Trophoblast cell (in vitro differentiated cells and primary cell): ENCODE data around the gene OR5AU1.

Source experiments
- DNase-seq, 2 donors: peaks; one replicate each; pipeline ENCODE4 v3.0.0-alpha.2; 2016
- H2AFZ ChIP-seq: 2 replicates; pipeline ENCODE4 v1.6.1; 2013; ENCODE audit warnings: low read length, moderate library complexity, mild to moderate bottlenecking; ENCODE audit not compliant: insufficient read depth, poor library complexity
- H2AK5ac ChIP-seq: 2 replicates; pipeline ENCODE4 v1.6.1; 2013; ENCODE audit warnings: mild to moderate bottlenecking, low read length
- H2BK120ac ChIP-seq: 2 replicates; pipeline ENCODE4 v1.6.1; 2013; ENCODE audit warnings: low read length, mild to moderate bottlenecking, moderate library complexity; ENCODE audit not compliant: insufficient read depth, poor library complexity
- H2BK12ac ChIP-seq: 2 replicates; pipeline ENCODE4 v1.6.1; 2013; ENCODE audit warnings: mild to moderate bottlenecking, low read length, moderate library complexity
- H2BK5ac ChIP-seq: 2 replicates; pipeline ENCODE4 v1.6.1; 2013; ENCODE audit warnings: low read length, low read depth, moderate library complexity, mild to moderate bottlenecking; ENCODE audit not compliant: poor library complexity
- H3K14ac ChIP-seq: 2 replicates; pipeline ENCODE4 v1.6.1; 2013; ENCODE audit warnings: mild to moderate bottlenecking, low read length
- H3K18ac ChIP-seq: 2 replicates; pipeline ENCODE4 v1.6.1; 2013; ENCODE audit warnings: mild to moderate bottlenecking, low read length
- H3K23ac ChIP-seq: 2 replicates; pipeline ENCODE4 v1.6.1; 2013; ENCODE audit warnings: low read length
- H3K27ac ChIP-seq: 2 replicates; pipeline ENCODE4 v1.5.1; 2013; ENCODE audit warnings: low read depth, mild to moderate bottlenecking, inconsistent platforms, low read length, moderate library complexity
- H3K27me3 ChIP-seq: 2 replicates; pipeline ENCODE4 v1.6.1; 2013; ENCODE audit warnings: inconsistent platforms, mild to moderate bottlenecking, low read length, moderate library complexity; ENCODE audit not compliant: insufficient read depth
- H3K36me3 ChIP-seq, 2 experiments: 1 replicate in 1 of 2; 2 replicates in 1 of 2; pipeline ENCODE4 v1.6.1; 2013; ENCODE audit warnings: low read length in 2 of 2, mild to moderate bottlenecking in 2 of 2, moderate library complexity in 1 of 2; ENCODE audit not compliant: insufficient read depth in 2 of 2, control insufficient read depth in 1 of 2
- H3K4ac ChIP-seq: 2 replicates; pipeline ENCODE4 v1.6.1; 2013; ENCODE audit warnings: low read depth, mild to moderate bottlenecking, low read length, moderate library complexity
- H3K4me1 ChIP-seq, 2 experiments: 1 replicate in 1 of 2; 2 replicates in 1 of 2; pipeline ENCODE4 v1.6.1; 2013; ENCODE audit warnings: low read length in 2 of 2, mild to moderate bottlenecking in 2 of 2, moderate library complexity in 1 of 2; ENCODE audit not compliant: insufficient read depth in 2 of 2, control insufficient read depth in 1 of 2
- H3K4me2 ChIP-seq: 2 replicates; pipeline ENCODE4 v1.6.1; 2013; ENCODE audit warnings: inconsistent platforms, mild to moderate bottlenecking, low read length, moderate library complexity
- H3K4me3 ChIP-seq: 2 replicates; pipeline ENCODE4 v1.5.1; 2013; ENCODE audit warnings: mild to moderate bottlenecking, low read depth, low read length, inconsistent platforms
- H3K79me1 ChIP-seq: one replicate; pipeline ENCODE4 v1.6.1; 2013; ENCODE audit warnings: low read length
- H3K79me2 ChIP-seq: 2 replicates; pipeline ENCODE4 v1.6.1; 2013; ENCODE audit warnings: low read length, mild to moderate bottlenecking; ENCODE audit not compliant: control insufficient read depth, insufficient read depth, poor library complexity
- H3K9ac ChIP-seq: 2 replicates; pipeline ENCODE4 v1.6.1; 2013; ENCODE audit warnings: mild to moderate bottlenecking, low read length
- H3K9me3 ChIP-seq: 2 replicates; pipeline ENCODE4 v1.6.1; 2013; ENCODE audit warnings: low read depth, mild to moderate bottlenecking, control low read depth, inconsistent platforms, low read length; ENCODE audit not compliant: insufficient read depth
- H4K12ac ChIP-seq: 2 replicates; pipeline ENCODE4 v1.6.1; 2013; ENCODE audit warnings: low read depth, mild to moderate bottlenecking, low read length, moderate library complexity
- H4K8ac ChIP-seq: 2 replicates; pipeline ENCODE4 v1.6.1; 2013; ENCODE audit warnings: low read depth, mild to moderate bottlenecking, low read length, moderate library complexity
- H4K91ac ChIP-seq: one replicate; pipeline ENCODE4 v1.6.1; 2013; ENCODE audit warnings: low read depth, mild to moderate bottlenecking, low read length, moderate library complexity
- WGBS: extraction: QIAGEN DNeasy Blood & Tissue Kit; methylation state at CpG from one replicate; pipeline ENCODE4 v1.1.7; 2013; ENCODE audit warnings: missing lambda C conversion rate; ENCODE audit not compliant: insufficient read length, insufficient coverage; ENCODE audit errors: extremely low coverage; 5-methylcytosine and 5-hydroxymethylcytosine counted together

OR5AU1 gene

GRCh38 chr14:21184254-21184653, 28.4 kb upstream of the OR5AU1 start:
- Histone ChIP-seq H2BK5ac (no peak overlapping the region), H3K9ac (no peak overlapping the region), H4K91ac (no peak overlapping the region), H4K12ac (no peak overlapping the region), H3K27me3 (no peaks in the 10 kb centered on the region), H2BK120ac (no peak overlapping the region), H3K27ac (no peak overlapping the region), H3K4me2 (no peak overlapping the region), H2AK5ac (no peak overlapping the region), H3K4me1 (no peaks in the 10 kb centered on the region), H4K8ac (no peak overlapping the region), H3K36me3 (no peaks in the 10 kb centered on the region), H2AFZ (no peak overlapping the region), H3K79me2 (no peaks in the 10 kb centered on the region), H3K79me1 (no peaks in the 10 kb centered on the region), H3K9me3 (peaks cover 4% of the 10 kb centered on the region), H2BK12ac (no peak overlapping the region), H3K14ac (no peak overlapping the region), H3K18ac (no peak overlapping the region), H3K4ac (no peak overlapping the region), H3K4me3 (no peak overlapping the region), H3K23ac (no peak overlapping the region)
- no peak for DNase-seq
- no CpG with 5 or more reads among the region's 1 CpG for WGBS

GRCh38 chr14:21182166-21182565, 26.3 kb upstream of the OR5AU1 start:
- no peak overlapping the region for H2BK5ac ChIP-seq
- DNase-seq, result no peak
- H3K4me1 ChIP-seq, result no peaks in the 10 kb centered on the region
- no peak overlapping the region for H3K14ac ChIP-seq
- no peak overlapping the region for H4K91ac ChIP-seq
- no peak overlapping the region for H2AK5ac ChIP-seq
- H3K4ac ChIP-seq, result no peak overlapping the region
- H3K79me2 ChIP-seq, result no peaks in the 10 kb centered on the region
- no peaks in the 10 kb centered on the region for H3K79me1 ChIP-seq
- H3K36me3 ChIP-seq, result no peaks in the 10 kb centered on the region
- H3K18ac ChIP-seq, result no peak overlapping the region
- H4K8ac ChIP-seq, result no peak overlapping the region
- no peak overlapping the region for H3K9ac ChIP-seq
- no peak overlapping the region for H3K23ac ChIP-seq
- no peak overlapping the region for H3K27ac ChIP-seq
- WGBS, result no CpG with 5 or more reads among the region's 2 CpGs
- no peaks in the 10 kb centered on the region for H3K9me3 ChIP-seq
- H3K4me2 ChIP-seq, result no peak overlapping the region
- H2BK120ac ChIP-seq, result no peak overlapping the region
- H3K27me3 ChIP-seq, result no peaks in the 10 kb centered on the region
- H2BK12ac ChIP-seq, result no peak overlapping the region
- no peak overlapping the region for H3K4me3 ChIP-seq
- H2AFZ ChIP-seq, result no peak overlapping the region
- H4K12ac ChIP-seq, result no peak overlapping the region

- Histone ChIP-seq H4K91ac (no peak overlapping the region), H3K79me2 (no peaks in the 10 kb centered on the region), H3K4ac (no peak overlapping the region), H2AK5ac (no peak overlapping the region), H3K4me1 (no peaks in the 10 kb centered on the region), H3K14ac (no peak overlapping the region), H3K27ac (no peak overlapping the region), H3K27me3 (no peaks in the 10 kb centered on the region), H3K9ac (no peak overlapping the region), H4K12ac (no peak overlapping the region), H4K8ac (no peak overlapping the region), H2BK12ac (no peak overlapping the region), H3K18ac (no peak overlapping the region), H3K79me1 (no peaks in the 10 kb centered on the region), H3K23ac (no peak overlapping the region), H3K4me3 (no peak overlapping the region), H3K36me3 (no peaks in the 10 kb centered on the region), H2BK5ac (no peak overlapping the region), H3K9me3 (peaks cover 4% of the 10 kb centered on the region), H2BK120ac (no peak overlapping the region), H3K4me2 (no peak overlapping the region), H2AFZ (no peak overlapping the region)
- no peak for DNase-seq
- WGBS, result no CpG with 5 or more reads among the region's 2 CpGs
Observed at GRCh38 chr14:21171128-21171527, 15.3 kb upstream of the OR5AU1 start.

GRCh38 chr14:21169573-21169972, 13.7 kb upstream of the OR5AU1 start:
- H3K36me3 ChIP-seq, result no peaks in the 10 kb centered on the region
- H3K79me1 ChIP-seq, result no peaks in the 10 kb centered on the region
- H3K79me2 ChIP-seq, result no peaks in the 10 kb centered on the region
- H3K27ac ChIP-seq, result no peak overlapping the region
- no peak for DNase-seq
- H4K12ac ChIP-seq, result no peak overlapping the region
- H3K9ac ChIP-seq, result no peak overlapping the region
- H3K27me3 ChIP-seq, result no peaks in the 10 kb centered on the region
- H3K4ac ChIP-seq, result no peak overlapping the region
- no peak overlapping the region for H3K14ac ChIP-seq
- no peak overlapping the region for H4K91ac ChIP-seq
- WGBS, result no CpG with 5 or more reads among the region's 4 CpGs
- H2AK5ac ChIP-seq, result no peak overlapping the region
- H4K8ac ChIP-seq, result no peak overlapping the region
- no peaks in the 10 kb centered on the region for H3K4me1 ChIP-seq
- no peak overlapping the region for H2BK12ac ChIP-seq
- no peak overlapping the region for H3K4me2 ChIP-seq
- peaks cover 4% of the 10 kb centered on the region for H3K9me3 ChIP-seq
- H2AFZ ChIP-seq, result no peak overlapping the region
- H3K4me3 ChIP-seq, result peak overlapping the region; percentile 21
- no peak overlapping the region for H3K23ac ChIP-seq
- no peak overlapping the region for H3K18ac ChIP-seq
- no peak overlapping the region for H2BK5ac ChIP-seq
- no peak overlapping the region for H2BK120ac ChIP-seq
